VCaP (cell line): ENCODE data around the gene GRAP2.

Experiments
- H3K27ac ChIP-seq: fragments of 450-650 bp; 2 replicates; pipeline ENCODE4 v1.5.1; 2017
- CTCF ChIP-seq: fragments of 450-650 bp; conservative IDR thresholded peaks from 2 replicates; pipeline ENCODE4 v1.5.1; 2017; ENCODE audit warnings: mild to moderate bottlenecking, moderate library complexity

GRAP2 gene

GRCh38 chr22:39979048-39979447 is 78.2 kb downstream of the GRAP2 start:
- TF ChIP-seq CTCF = no peak
- no peak overlapping the region for H3K27ac ChIP-seq

GRCh38 chr22:39979458-39979857 is 78.6 kb downstream of the GRAP2 start:
- no peak overlapping the region for H3K27ac ChIP-seq
- no peak for TF ChIP-seq CTCF

- H3K27ac ChIP-seq = no peak overlapping the region
- TF ChIP-seq CTCF = no peak
Measured at GRCh38 chr22:39980596-39980995, 79.7 kb downstream of the GRAP2 start.

GRCh38 chr22:39983346-39983745 is 82.5 kb downstream of the GRAP2 start:
- H3K27ac ChIP-seq = no peak overlapping the region
- no peak for TF ChIP-seq CTCF

GRCh38 chr22:39984006-39984405 is 83.1 kb downstream of the GRAP2 start:
- TF ChIP-seq CTCF = no peak
- H3K27ac ChIP-seq = no peak overlapping the region

GRCh38 chr22:39984746-39985145 is 83.9 kb downstream of the GRAP2 start:
- no peak overlapping the region for H3K27ac ChIP-seq
- no peak for TF ChIP-seq CTCF

- TF ChIP-seq CTCF = no peak
- H3K27ac ChIP-seq = no peak overlapping the region
Measured at GRCh38 chr22:39985383-39986035, 84.6 kb downstream of the GRAP2 start.
